ENCODE data around the gene AIF1L.
A peak's percentile ranks its signal among the peaks of the same experiment; 100 is the strongest.

Gene AIF1L

DNA sequence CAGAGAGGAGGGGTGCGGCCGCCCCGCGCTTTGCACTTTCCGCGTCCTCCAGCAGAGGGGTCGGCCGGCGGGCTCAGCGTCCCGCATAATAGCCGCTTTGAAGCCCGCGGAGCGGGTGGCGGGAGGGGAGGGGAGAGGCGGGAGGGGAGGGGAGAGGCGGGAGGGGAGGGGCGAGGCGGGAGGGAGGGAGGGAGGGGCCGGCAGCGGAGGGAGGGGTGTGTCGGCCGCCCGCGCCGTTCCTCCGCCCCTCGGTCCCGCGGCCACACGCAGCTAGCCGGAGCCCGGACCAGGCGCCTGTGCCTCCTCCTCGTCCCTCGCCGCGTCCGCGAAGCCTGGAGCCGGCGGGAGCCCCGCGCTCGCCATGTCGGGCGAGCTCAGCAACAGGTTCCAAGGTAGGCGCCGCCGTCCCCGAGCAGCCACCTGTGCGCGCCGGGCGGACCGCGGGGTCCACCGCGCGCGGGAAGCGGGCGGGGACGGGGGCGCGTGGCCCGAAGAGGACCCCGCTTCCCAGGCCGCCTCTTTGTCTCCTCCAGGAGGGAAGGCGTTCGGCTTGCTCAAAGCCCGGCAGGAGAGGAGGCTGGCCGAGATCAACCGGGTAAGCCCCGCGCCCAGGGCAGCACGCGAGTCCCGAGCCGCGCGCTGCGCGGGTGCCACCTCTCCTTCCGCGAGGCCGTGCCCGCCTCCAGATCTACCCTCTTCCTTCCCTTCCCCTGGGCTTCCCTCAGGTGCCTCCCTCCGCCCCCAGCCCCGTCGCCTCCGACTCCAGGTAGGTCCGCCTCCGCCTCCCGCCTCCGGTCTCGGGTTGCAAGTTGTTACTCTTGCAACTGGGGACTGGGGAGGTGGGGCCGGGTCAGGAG is at the start of gene AIF1L:
Gene AIF1L, plus strand, starts transcription at position 263 of the 857 bp plus-strand sequence. Its CDS starts 99 bp downstream, at position 362.
- DNase-seq (ENCODE audit: low read depth, low spot score): no peak

DNA sequence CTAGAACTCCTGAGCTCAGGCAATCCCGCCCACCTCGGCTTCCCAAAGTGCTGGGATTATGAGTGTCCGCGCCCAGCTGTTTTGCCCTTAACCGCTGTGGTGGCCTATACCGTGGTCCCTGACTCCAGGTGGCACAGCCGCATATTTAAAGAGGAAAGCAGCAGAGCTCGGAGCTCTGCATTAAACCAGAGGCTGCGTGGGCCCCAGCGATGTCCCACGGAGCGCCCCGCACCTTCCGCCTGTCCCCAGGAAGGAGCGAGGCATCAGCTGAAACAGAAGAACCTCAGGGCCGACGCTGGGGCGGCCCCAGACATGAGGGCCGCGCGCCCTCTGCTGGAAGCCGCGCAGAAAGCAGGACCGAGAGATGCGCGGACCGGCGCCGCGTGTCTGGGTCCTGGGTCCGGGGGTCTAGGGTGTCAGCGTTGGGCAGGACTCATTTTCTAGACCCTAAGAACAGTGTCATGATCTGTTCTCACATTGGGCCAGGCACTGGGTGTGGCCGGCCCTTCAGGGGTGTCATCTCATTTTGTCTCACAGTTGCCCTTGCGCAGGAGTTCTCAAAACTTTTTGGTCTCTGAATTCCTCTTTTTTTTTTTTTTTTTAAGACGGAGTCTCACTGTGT is 49.6 kb upstream of the AIF1L start:
- DNase-seq (ENCODE audit: low read depth, low spot score): peak; percentile 38

- DNase-seq (ENCODE audit: low read depth, low spot score): no peak
Measured at GRCh38 chr9:131048332-131048731, 48.0 kb upstream of the AIF1L start.

DNA sequence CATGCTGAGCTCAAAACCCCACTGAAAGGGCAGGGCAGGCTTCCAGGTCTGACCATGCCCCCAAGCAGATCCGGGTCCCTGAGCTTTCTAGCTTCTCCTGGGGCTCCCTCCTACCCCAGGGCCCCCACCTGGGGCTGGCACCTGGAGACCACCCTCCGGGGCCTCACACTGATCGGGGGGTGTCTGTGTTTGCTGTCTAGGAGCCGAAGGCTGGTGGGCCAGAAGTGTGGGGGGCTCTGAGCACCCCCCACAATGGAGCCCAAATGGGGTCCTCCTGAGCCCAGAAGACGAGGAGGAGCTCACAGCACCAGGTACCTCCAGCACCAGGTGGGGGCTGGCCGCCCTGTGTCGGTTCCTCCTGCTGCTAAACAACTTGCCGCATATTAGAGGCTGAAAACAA is 47.5 kb upstream of the AIF1L start:
- no peak for DNase-seq (ENCODE audit: low read depth, low spot score)

- no peak for DNase-seq (ENCODE audit: low read depth, low spot score)
Measured at GRCh38 chr9:131049829-131050715, 46.3 kb upstream of the AIF1L start.

DNA sequence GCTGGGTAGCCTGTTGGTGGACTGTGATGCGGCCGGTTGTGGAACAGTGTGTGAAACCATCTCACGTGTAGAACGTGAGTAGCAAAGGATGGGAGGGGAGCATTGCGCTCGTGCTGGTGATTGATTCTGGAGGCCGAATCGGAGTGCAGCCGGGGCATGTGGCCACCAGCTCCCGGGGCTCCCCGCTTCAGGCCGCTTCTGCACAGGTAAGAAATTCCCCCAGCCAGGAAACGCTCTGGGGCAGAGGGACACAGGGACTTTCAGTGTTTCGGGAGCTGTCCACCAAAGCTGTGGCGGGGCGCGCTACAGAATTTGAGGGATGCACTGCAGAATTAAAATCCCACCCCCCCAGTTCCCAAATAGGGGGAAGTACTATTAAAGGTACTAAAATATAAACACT is 45.5 kb upstream of the AIF1L start:
- DNase-seq (ENCODE audit: low read depth, low spot score): no peak

DNA sequence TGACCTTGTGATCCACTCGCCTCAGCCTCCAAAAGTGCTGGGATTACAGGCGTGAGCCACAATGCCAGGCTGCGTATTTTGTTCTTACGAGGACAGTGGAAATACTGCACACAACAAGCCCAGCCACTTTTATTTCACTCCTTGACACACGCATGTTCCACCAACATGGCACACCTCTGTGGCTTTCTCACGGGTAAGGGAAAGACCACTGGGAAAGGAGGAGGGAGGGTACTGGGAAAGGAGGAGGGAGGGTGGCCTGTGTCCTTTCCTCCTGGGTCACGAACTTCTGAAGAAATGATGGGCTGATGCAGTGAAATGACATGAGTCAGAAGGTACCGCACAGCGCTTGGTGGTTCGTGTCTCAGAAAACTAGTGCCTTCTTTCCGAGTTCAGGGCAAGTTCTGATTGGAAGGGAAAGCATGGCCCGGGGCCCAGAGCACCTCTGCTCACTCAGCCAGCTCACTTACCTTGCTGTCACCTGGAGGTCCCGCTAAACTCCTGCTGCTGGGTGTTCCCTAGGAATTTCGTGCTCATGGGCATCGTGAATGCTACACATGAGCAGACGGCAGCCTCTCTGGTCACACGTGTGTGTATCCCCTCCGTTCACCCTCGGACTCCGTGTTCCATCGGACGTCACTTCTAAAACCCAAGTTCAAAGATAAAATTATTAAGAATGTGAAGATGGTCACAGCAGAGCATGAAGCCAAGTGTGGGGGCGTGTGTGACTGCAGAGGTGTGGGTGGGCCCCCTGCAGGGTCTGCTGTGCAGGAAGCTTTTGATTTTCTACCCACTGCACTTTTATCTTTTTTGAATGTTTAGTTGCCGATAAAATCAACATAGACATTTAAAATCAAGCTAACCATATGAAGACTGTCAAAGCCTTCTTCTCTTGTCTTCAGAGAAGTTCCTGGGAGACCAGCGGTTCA is 44.5 kb upstream of the AIF1L start:
- DNase-seq (ENCODE audit: low read depth, low spot score): no peak

GRCh38 chr9:131053896-131054295 is 42.4 kb upstream of the AIF1L start:
- no peak for DNase-seq (ENCODE audit: low read depth, low spot score)

DNA sequence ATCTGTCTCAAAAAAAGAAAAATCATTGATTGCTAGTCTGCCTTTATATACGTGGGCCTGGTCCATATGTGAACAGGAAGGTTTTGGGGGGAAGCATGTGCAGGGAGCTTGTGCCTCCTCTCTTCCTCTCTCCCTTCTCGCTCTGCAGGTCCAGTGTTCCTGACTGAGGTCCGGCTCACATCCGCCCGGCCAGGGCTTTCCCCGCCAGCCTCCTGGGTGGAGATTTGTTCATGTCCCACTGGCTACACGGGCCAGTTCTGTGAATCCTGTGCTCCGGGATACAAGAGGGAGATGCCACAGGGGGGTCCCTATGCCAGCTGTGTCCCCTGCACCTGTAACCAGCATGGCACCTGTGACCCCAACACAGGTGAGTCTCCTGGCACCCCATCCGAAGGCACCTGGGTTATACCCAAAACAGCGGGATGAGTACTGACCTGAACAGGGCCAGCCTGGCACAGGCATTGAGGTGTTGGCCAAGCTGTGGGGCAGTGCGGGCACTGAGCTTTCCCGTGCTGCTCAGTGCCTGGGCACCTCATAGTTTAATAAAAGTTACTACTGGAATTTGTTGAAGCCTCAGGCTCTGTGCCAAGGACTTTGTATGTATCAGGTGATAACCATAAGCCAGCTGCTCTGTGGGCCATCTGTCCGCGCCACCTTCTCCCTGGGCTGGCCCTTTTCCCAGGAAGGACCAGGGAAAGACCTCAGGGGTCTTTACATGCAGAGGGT is 39.4 kb upstream of the AIF1L start:
- DNase-seq (ENCODE audit: low read depth, low spot score): no peak

DNA sequence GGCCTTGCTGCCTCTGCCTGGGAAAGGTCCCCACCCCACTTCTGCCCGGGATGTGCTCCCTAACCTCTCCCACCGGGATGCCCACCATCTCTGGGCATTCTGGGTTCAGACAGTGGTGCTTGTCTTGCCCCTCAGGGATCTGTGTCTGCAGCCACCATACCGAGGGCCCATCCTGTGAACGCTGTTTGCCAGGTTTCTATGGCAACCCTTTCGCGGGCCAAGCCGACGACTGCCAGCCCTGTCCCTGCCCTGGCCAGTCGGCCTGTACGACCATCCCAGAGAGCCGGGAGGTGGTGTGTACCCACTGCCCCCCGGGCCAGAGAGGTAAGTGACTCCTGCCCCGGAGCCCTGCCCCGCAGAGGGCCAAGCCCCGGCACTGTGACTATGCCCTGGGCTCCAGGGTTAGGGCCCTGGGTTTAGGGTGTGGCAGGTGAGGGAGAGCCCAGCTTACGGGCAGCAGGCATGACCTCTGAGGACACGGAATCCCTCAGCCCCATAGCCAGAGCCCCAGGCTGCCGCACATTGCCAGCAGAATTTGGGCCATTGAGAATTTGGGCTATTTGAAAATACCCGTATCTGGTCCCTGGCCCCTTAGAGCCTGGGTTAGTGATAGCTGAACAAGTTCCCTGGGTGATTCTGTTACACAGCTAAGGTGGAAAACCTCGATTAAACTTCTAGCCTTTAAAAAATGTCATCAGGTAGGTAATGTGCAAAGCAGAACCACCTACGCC is 35.3 kb upstream of the AIF1L start:
- no peak for DNase-seq (ENCODE audit: low read depth, low spot score)

DNA sequence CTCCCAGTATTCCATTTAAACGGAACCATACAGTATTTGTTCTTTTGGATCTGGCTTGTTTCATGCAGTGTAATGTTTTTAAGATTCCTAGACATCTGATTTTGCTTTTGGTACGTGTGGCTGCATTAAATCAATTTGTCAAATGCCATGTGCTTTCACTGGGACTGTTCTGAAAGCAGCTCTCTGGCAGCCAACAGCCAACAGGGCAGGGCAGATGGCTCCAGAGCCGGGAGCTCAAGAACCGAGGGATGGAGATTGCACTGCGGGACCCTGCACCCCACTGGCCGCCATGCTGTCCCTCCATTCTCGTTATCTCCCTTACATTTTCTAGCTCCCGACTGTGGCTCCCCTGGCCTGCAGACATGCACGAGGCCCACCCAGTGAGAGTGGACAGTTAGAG is 33.4 kb upstream of the AIF1L start:
- DNase-seq (ENCODE audit: low read depth, low spot score): no peak

GRCh38 chr9:131065599-131065998 is 30.7 kb upstream of the AIF1L start:
- no peak for DNase-seq (ENCODE audit: low read depth, low spot score)

- DNase-seq (ENCODE audit: low read depth, low spot score): no peak
Measured at GRCh38 chr9:131067625-131068024, 28.7 kb upstream of the AIF1L start.

DNA sequence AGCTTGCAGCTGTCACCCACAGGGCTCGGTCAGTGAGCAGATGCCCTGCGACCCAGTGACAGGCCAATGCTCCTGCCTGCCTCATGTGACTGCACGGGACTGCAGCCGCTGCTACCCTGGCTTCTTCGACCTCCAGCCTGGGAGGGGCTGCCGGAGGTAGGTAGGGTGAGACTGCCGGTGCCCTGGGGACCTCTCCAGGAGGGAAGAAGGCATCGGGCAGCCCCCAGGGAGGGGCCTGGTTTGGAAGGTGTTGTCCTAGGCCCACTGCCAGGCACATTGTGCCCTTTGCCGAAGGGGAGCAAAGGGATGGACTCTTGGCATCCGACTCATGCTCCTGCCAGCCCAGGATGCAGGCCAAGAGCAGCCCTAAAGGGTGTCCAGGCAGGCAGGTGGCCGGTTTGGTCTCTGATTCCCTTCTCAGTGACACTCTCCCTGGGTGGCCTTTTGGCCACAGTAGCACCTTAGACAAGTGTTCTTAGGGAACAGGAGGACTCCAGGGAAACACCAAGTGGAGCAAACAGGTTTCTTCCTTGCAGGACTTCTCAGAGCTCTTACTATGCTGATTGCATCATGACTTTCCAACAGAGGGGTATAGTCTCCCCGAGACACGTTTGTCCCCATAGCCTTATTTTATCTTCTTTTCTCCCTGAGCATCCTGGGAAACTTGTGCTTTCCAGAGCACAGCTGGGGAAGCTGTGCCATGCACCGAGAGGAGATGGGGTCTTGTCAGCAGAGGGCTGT is 28.1 kb upstream of the AIF1L start:
- no peak for DNase-seq (ENCODE audit: low read depth, low spot score)

- no peak for DNase-seq (ENCODE audit: low read depth, low spot score)
Measured at GRCh38 chr9:131069699-131070098, 26.6 kb upstream of the AIF1L start.

DNA sequence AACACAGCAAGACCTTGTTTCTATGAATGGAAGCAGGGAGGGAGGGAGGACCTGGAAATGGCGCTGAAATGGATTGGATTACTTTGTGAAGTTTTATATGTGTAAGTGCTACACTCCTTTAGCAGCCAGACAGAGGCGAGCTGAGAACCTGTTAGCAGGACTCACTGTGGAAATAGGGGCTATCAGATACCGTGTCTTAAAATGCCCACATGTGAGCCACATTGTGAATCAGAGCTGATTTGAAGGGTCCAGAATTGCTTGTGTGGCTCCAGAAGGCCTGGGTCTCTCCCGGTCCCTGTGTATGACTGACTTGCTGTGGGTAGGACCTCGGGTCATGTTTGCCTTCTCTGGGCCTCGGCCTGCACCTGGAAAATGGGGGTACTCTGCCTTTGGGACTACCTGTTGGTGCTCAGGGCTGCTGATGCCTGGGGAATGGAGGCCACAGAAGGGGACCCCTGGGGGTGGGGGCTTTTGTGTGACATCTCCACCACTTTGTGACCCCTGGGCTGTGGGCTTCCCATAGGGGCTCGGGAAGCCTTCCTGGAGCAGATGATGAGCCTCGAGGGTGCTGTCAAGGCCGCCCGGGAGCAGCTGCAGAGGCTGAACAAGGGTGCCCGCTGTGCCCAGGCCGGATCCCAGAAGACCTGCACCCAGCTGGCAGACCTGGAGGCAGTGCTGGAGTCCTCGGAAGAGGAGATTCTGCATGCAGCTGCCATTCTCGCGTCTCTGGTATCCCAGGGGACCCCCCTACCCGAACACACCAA is 24.0 kb upstream of the AIF1L start:
- DNase-seq (ENCODE audit: low read depth, low spot score): no peak

GRCh38 chr9:131072871-131073237 is 23.5 kb upstream of the AIF1L start:
- DNase-seq (ENCODE audit: low read depth, low spot score): no peak
